ENCODE measurements around the gene SLC37A2. TPM values are rescaled to one million over a fixed set of nuclear protein-coding genes. Genes with fewer than 3 reads are reported as not detected.

SLC37A2 gene
- total and polyA plus RNA-seq, 8 donors: 2.2 to 42.5 (median 3.2) TPM

GRCh38 chr11:125110506-125110905 is 47.4 kb downstream of the SLC37A2 start:
- H3K4me1 ChIP-seq: peaks cover 0 to 25% of the 10 kb centered on the region in 2 donors
- intact Hi-C loops (cut with DNase I): no loop called here
- no peak for ATAC-seq
- H3K4me3 ChIP-seq: peak overlapping the region in 1 of 2 donors; percentile 75
- TF ChIP-seq CTCF (IDR thresholded peaks at IDR 0.05): no peak
- H3K27me3 ChIP-seq: no peaks in the 10 kb centered on the region
- no peak for DNase-seq
- H3K27ac ChIP-seq: peak overlapping the region; percentile 80 to 87
- H3K36me3 ChIP-seq: no peaks in the 10 kb centered on the region
- peaks cover 0 to 2% of the 10 kb centered on the region in 2 donors for H3K9me3 ChIP-seq

GRCh38 chr11:125111001-125111342 is 47.9 kb downstream of the SLC37A2 start:
- Histone ChIP-seq H3K27ac (peak overlapping the region; percentile 80 to 87), H3K9me3 (peaks cover 0 to 2% of the 10 kb centered on the region in 2 donors), H3K4me3 (peak overlapping the region; percentile 58 to 75), H3K27me3 (no peaks in the 10 kb centered on the region), H3K4me1 (peaks cover 0 to 20% of the 10 kb centered on the region in 2 donors), H3K36me3 (no peaks in the 10 kb centered on the region)
- no peak for TF ChIP-seq CTCF (IDR thresholded peaks at IDR 0.05)
- no peak for DNase-seq
- peak; percentile 36 for ATAC-seq
- intact Hi-C loops (cut with DNase I): no loop called here

DNA sequence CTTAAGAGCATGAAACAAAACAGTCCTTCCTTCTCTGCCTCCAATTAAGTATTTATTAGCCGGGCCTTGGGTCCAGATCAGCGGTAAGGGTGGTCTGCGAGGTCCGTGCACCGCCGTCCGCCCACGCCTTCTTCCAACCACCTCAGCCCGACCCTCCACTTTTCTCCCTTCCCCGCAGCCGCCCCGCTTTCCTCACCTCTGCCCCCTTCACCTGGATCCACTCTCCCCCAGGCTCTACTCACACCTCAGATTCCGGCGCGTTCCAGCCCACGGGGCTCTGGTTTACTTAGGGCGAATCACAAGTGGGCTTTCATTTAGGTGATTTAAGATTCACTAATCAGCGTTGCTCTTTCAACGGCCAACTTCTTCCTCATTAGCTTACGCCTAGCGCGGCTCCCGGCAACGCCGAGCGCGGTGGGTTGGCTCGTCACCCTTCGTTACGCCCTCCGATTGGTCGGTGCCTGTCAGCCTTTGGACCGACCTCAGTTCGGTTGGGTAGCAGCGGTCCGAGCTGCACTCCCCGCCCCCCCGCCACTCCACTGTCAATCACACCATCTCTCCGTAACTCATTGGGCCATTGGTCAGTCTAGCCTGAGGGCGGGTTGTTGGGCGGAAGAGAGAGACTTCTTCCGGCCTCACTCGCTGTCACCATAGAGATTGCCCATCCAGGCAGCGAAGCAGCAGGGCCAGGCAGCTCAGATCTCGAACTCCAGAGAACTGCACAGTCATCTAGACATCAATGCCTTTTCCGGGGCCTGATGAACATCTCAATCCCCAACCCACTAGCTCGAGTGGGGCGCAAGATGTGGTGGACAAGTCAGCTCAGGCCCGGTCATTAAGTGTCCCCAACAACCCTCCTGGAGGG is 48.5 kb downstream of the SLC37A2 start, which contains the start of gene TMEM218:
Gene TMEM218, minus strand, starts transcription at position 284 of the 865 bp plus-strand sequence. CDS start 9,385 bp downstream, outside the sequence.
- Histone ChIP-seq H3K4me3 (peak within 1 kb of the TSS; percentile 58 to 75), H3K9me3 (peaks cover 0 to 2% of the 10 kb centered on the region in 2 donors), H3K27ac (peak within 1 kb of the TSS; percentile 80 to 87), H3K36me3 (no peaks in the 10 kb centered on the region), H3K27me3 (no peaks in the 10 kb centered on the region), H3K4me1 (peaks cover 0 to 18% of the 10 kb centered on the region in 2 donors)
- ATAC-seq (peak; percentile 100), DNase-seq (peak; percentile 98 to 100 (median 99))
- no peak for TF ChIP-seq CTCF (IDR thresholded peaks at IDR 0.05)
- intact Hi-C loops (cut with DNase I): no loop called here

DNA sequence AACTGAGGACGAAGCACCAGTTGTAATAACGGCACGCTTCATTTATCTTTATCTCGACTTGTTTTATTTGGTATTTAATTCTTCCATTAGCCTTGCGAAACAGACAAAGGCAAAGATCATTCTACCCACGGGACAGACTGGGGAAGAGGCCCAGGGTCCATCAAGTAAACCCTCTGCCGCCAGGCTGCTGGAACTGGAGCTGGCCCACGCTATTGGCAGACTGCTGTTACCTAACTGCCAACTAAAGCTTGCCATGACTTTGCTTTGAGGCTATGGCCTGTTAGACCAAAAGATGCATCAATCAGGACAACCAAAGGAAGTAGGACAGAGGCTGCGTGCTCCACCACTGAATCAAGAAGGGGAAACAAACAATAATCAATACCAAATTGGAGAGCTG is 49.1 kb downstream of the SLC37A2 start:
- peaks cover 0 to 2% of the 10 kb centered on the region in 2 donors for H3K27me3 ChIP-seq
- H3K27ac ChIP-seq: peak overlapping the region in 1 of 2 donors; percentile 87
- intact Hi-C loops (cut with DNase I): no loop called here
- no peaks in the 10 kb centered on the region for H3K36me3 ChIP-seq
- DNase-seq: no peak
- ATAC-seq: no peak
- TF ChIP-seq CTCF (IDR thresholded peaks at IDR 0.05): no peak
- peak overlapping the region in 1 of 2 donors; percentile 75 for H3K4me3 ChIP-seq
- peaks cover 0 to 18% of the 10 kb centered on the region in 2 donors for H3K4me1 ChIP-seq
- peaks cover 0 to 2% of the 10 kb centered on the region in 2 donors for H3K9me3 ChIP-seq

DNA sequence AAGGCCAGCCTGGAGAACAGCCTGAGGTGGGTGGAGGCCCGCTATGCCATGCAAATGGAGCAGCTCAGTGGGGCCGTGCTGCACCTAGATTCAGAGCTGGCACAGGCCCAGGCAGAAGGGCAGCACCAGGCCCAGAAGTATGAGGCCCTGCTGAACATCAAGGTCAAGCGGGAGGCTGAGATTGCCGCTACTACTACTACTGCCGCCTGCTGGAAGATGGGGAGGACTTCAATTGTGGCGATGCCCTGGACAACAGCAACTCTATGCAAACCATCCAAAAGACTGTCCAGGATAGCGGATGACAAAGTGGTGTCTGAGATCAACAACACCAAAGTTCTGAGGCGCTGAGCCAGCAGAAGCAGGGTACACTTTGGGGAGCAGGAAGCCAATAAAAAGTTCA is 51.4 kb downstream of the SLC37A2 start:
- no peak for ATAC-seq
- no peak overlapping the region for H3K27ac ChIP-seq
- TF ChIP-seq CTCF (IDR thresholded peaks at IDR 0.05): no peak
- intact Hi-C loops (cut with DNase I): no loop called here
- no peak overlapping the region for H3K4me3 ChIP-seq
- H3K27me3 ChIP-seq: peaks cover 0 to 4% of the 10 kb centered on the region in 2 donors
- H3K4me1 ChIP-seq: peaks cover 0 to 14% of the 10 kb centered on the region in 2 donors
- no peaks in the 10 kb centered on the region for H3K36me3 ChIP-seq
- peaks cover 0 to 2% of the 10 kb centered on the region in 2 donors for H3K9me3 ChIP-seq
- no peak for DNase-seq

Data from left lung (tissue), 10 donors.